H1 (cell line): ENCODE results near the gene SLC4A7. TPM values are rescaled to one million over a fixed set of nuclear protein-coding genes. Genes with fewer than 3 reads are reported as not detected.

Source experiments
- CTCF ChIA-PET: fragments of 300-600 bp; sonication (Branson Sonifier 250); formaldehyde crosslinking; loops from one replicate; lab custom pipeline; 2021; ENCODE audit not compliant: partially characterized antibody; lab: Charles Lee
- POLR2A ChIA-PET: fragments of 300-600 bp; sonication (Branson Sonifier 250); formaldehyde crosslinking; loops from one replicate; lab custom pipeline; 2021; ENCODE audit warnings: inconsistent platforms; ENCODE audit not compliant: partially characterized antibody; lab: Charles Lee
- DNase-seq, 2 experiments: peaks; one replicate each; pipeline versions ENCODE4 v3.0.0 to v3.0.0-alpha.2; 2010 to 2022; ENCODE audit warnings: low spot score in 2 of 2, low read depth in 1 of 2, mixed read lengths in 1 of 2
- FAIRE-seq: peaks from 2 replicates; lab custom pipeline; 2011; peaks lifted over from hg19 to GRCh38; lab: Jason Lieb, UNC
- H2AFZ ChIP-seq: 2 replicates; pipeline ENCODE4 v1.8.1; 2012; ENCODE audit warnings: low read length, inconsistent platforms
- H2AK5ac ChIP-seq: 2 replicates; pipeline ENCODE4 v1.6.1; 2013; ENCODE audit warnings: low read depth, low read length
- H2BK120ac ChIP-seq: replicated peaks from 2 replicates; pipeline ENCODE3; 2013; ENCODE audit warnings: low read depth, low read length, inconsistent platforms
- H2BK12ac ChIP-seq: 2 replicates; pipeline ENCODE4 v1.6.1; 2013; ENCODE audit warnings: low read depth, low read length
- H2BK15ac ChIP-seq: 2 replicates; pipeline ENCODE4 v1.6.1; 2013; ENCODE audit warnings: low read length
- H2BK20ac ChIP-seq: 2 replicates; pipeline ENCODE4 v1.6.1; 2013; ENCODE audit warnings: low read length
- H2BK5ac ChIP-seq: 2 replicates; pipeline ENCODE4 v1.6.1; 2013; ENCODE audit warnings: low read depth, low read length
- H3K14ac ChIP-seq: 2 replicates; pipeline ENCODE4 v1.6.1; 2013; ENCODE audit warnings: inconsistent platforms; ENCODE audit not compliant: insufficient read length
- H3K18ac ChIP-seq: 2 replicates; pipeline ENCODE4 v1.6.1; 2013; ENCODE audit warnings: low read length; ENCODE audit errors: extremely low read depth
- H3K23ac ChIP-seq: 2 replicates; pipeline ENCODE4 v1.6.1; 2013; ENCODE audit warnings: inconsistent platforms; ENCODE audit not compliant: insufficient read length
- H3K23me2 ChIP-seq: 2 replicates; pipeline ENCODE4 v1.6.1; 2013; ENCODE audit warnings: low read depth, low read length
- H3K27ac ChIP-seq: 2 replicates; pipeline ENCODE4 v1.6.1; 2011; ENCODE audit warnings: low read depth, low read length, inconsistent platforms
- H3K27me3 ChIP-seq, 4 experiments: replicated peaks in 1 of 4; 1 replicate in 1 of 4; 2 replicates in 3 of 4; pipeline versions ENCODE4 v1.6.1 to v1.8.1; 2011 to 2013; ENCODE audit warnings: low read length in 3 of 4, mild to moderate bottlenecking in 3 of 4, inconsistent platforms in 2 of 4, mixed read lengths in 2 of 4, moderate library complexity in 1 of 4; ENCODE audit not compliant: control insufficient read depth in 3 of 4, insufficient read depth in 3 of 4; ENCODE audit errors: extremely low read depth in 1 of 4
- H3K36me3 ChIP-seq, 4 experiments: 2 replicates each; pipeline versions ENCODE4 v1.6.1 to v1.8.1; 2011 to 2013; ENCODE audit warnings: mild to moderate bottlenecking in 4 of 4, low read length in 3 of 4, moderate library complexity in 2 of 4, control low read depth in 1 of 4, inconsistent platforms in 1 of 4; ENCODE audit not compliant: insufficient read depth in 4 of 4, control insufficient read depth in 2 of 4
- H3K4ac ChIP-seq: replicated peaks from 2 replicates; pipeline ENCODE3; 2013; ENCODE audit warnings: low read length, low read depth, mixed read lengths, inconsistent platforms; ENCODE audit not compliant: insufficient read length
- H3K4me1 ChIP-seq, 4 experiments: replicated peaks in 1 of 4; 1 replicate in 1 of 4; 2 replicates in 3 of 4; pipeline versions ENCODE4 v1.6.1 to v1.8.1; 2011 to 2013; ENCODE audit warnings: low read length in 3 of 4, inconsistent platforms in 2 of 4, mixed read lengths in 1 of 4; ENCODE audit not compliant: insufficient read depth in 4 of 4, control insufficient read depth in 3 of 4
- H3K4me2 ChIP-seq, 2 experiments: 2 replicates each; pipeline versions ENCODE4 v1.6.1 to v1.8.1; 2011 to 2013; ENCODE audit warnings: low read depth in 2 of 2, low read length in 2 of 2, control low read depth in 1 of 2, inconsistent platforms in 1 of 2, mild to moderate bottlenecking in 1 of 2; ENCODE audit not compliant: insufficient read depth in 1 of 2
- H3K4me3 ChIP-seq, 4 experiments: fragments of 200-600, 300-600 bp in 1 of 4; sonication (generic), shearing (Covaris generic), sonication (Bioruptor Twin) in 1 of 4; 2 replicates each; pipeline versions ENCODE4 v1.5.1 to v1.8.1; 2011 to 2016; ENCODE audit warnings: low read length in 4 of 4, low read depth in 3 of 4, control low read depth in 2 of 4, inconsistent platforms in 2 of 4, mild to moderate bottlenecking in 2 of 4, mixed read lengths in 1 of 4, moderate library complexity in 1 of 4; ENCODE audit not compliant: insufficient read depth in 2 of 4; ENCODE audit errors: extremely low read depth in 1 of 4
- H3K56ac ChIP-seq: replicated peaks from 2 replicates; pipeline ENCODE3; 2013; ENCODE audit warnings: low read depth, mild to moderate bottlenecking, mixed read lengths, low read length, inconsistent platforms; ENCODE audit not compliant: insufficient read length
- H3K79me1 ChIP-seq: 2 replicates; pipeline ENCODE4 v1.6.1; 2013; ENCODE audit warnings: low read depth, low read length, control low read depth
- H3K79me2 ChIP-seq, 2 experiments: 2 replicates each; pipeline versions ENCODE4 v1.6.1 to v1.8.1; 2012 to 2013; ENCODE audit warnings: low read length in 2 of 2, mild to moderate bottlenecking in 2 of 2, inconsistent platforms in 1 of 2; ENCODE audit not compliant: insufficient read depth in 2 of 2, control insufficient read depth in 1 of 2
- H3K9ac ChIP-seq, 4 experiments: replicated peaks in 1 of 4; 1 replicate in 1 of 4; 2 replicates in 3 of 4; pipeline versions ENCODE4 v1.6.1 to v1.8.1; 2011 to 2013; ENCODE audit warnings: low read depth in 3 of 4, low read length in 3 of 4, control low read depth in 2 of 4, mild to moderate bottlenecking in 2 of 4, moderate library complexity in 2 of 4, inconsistent platforms in 1 of 4; ENCODE audit errors: extremely low read depth in 1 of 4
- H3K9me3 ChIP-seq, 2 experiments: 2 replicates each; pipeline versions ENCODE4 v1.6.1 to v1.8.1; 2012 to 2013; ENCODE audit warnings: mild to moderate bottlenecking in 2 of 2, moderate library complexity in 2 of 2, control low read depth in 1 of 2, inconsistent platforms in 1 of 2, low read depth in 1 of 2, low read length in 1 of 2, mixed read lengths in 1 of 2; ENCODE audit not compliant: insufficient read depth in 2 of 2
- H4K20me1 ChIP-seq, 2 experiments: replicated peaks in 1 of 2; 2 replicates each; pipeline versions ENCODE3 to v1.8.1; 2011 to 2013; ENCODE audit warnings: inconsistent platforms in 2 of 2, low read length in 2 of 2, mild to moderate bottlenecking in 1 of 2; ENCODE audit not compliant: insufficient read depth in 2 of 2, control insufficient read depth in 1 of 2
- H4K5ac ChIP-seq: 2 replicates; pipeline ENCODE4 v1.6.1; 2013; ENCODE audit warnings: low read length, low read depth, mixed read lengths, inconsistent platforms; ENCODE audit not compliant: insufficient read length
- H4K8ac ChIP-seq: 2 replicates; pipeline ENCODE4 v1.8.0; 2013; ENCODE audit warnings: mild to moderate bottlenecking, moderate library complexity, low read length, inconsistent platforms; ENCODE audit not compliant: insufficient read depth; ENCODE audit errors: extremely low read depth
- H4K91ac ChIP-seq: replicated peaks from 2 replicates; pipeline ENCODE3; 2013; ENCODE audit warnings: low read length, mixed read lengths, inconsistent platforms; ENCODE audit not compliant: insufficient read length
- BCL11A ChIP-seq, 2 experiments: IDR thresholded peaks; one replicate each; pipeline ENCODE4 v1.6.1; 2011; ENCODE audit warnings: low read depth in 2 of 2, low read length in 2 of 2, mild to moderate bottlenecking in 2 of 2
- GTF2F1 ChIP-seq: IDR thresholded peaks from 2 replicates; pipeline ENCODE4 v1.6.1; 2012; ENCODE audit warnings: low read depth, low read length, improper control_type of control experiment, borderline replicate concordance
- POU5F1 ChIP-seq: IDR thresholded peaks from 2 replicates; pipeline ENCODE4 v1.6.1; 2011; ENCODE audit warnings: low read depth, mild to moderate bottlenecking, low read length, moderate library complexity
- RBBP5 ChIP-seq: IDR thresholded peaks from 2 replicates; pipeline ENCODE4 v1.7.1; 2012; ENCODE audit warnings: low read depth, mild to moderate bottlenecking, inconsistent platforms, low read length, moderate library complexity, borderline replicate concordance
- RNF2 ChIP-seq: fragments of 200-900, 300-1000 bp; sonication (generic); IDR thresholded peaks from 2 replicates; pipeline ENCODE4 v1.7.1; 2016; ENCODE audit warnings: borderline replicate concordance, low read depth, mild to moderate bottlenecking, antibody characterized with exemption, low read length; ENCODE audit not compliant: poor library complexity, severe bottlenecking; ENCODE audit errors: missing control alignments
- SUZ12 ChIP-seq: fragments of 200-600 bp; sonication (generic); IDR thresholded peaks from 2 replicates; pipeline ENCODE4 v1.6.1; 2012; ENCODE audit warnings: mild to moderate bottlenecking, inconsistent platforms, low read length, moderate library complexity, mixed read lengths
- WGBS, 2 experiments: shearing (Covaris generic) in 1 of 2; methylation state at CpG; one replicate each; pipeline versions ENCODE4 v1.1.6 to v1.1.7; 2013 to 2015; ENCODE audit warnings: low lambda C conversion rate in 2 of 2, mixed read lengths in 2 of 2, inconsistent platforms in 1 of 2, low coverage in 1 of 2, missing lambda C conversion rate in 1 of 2; ENCODE audit not compliant: insufficient replicate concordance in 2 of 2, insufficient coverage in 1 of 2, insufficient read length in 1 of 2; ENCODE audit errors: extremely low coverage in 1 of 2, missing lambda C conversion rate in 1 of 2; 5-methylcytosine and 5-hydroxymethylcytosine counted together
- polyA plus RNA-seq, 7 experiments: library from polyadenylated mRNA; depleted of rRNA in 3 of 7; stranded (reverse) in 5 of 7; unstranded in 2 of 7; fragments of >200 nt in 5 of 7; fragments of 200-250 nt in 2 of 7; gene quantifications; 1 replicate in 5 of 7; 2 replicates in 1 of 7; 4 replicates in 1 of 7; pipeline versions ENCODE4 v1.2.1 to v1.2.3, GENCODE V29; 2011 to 2013; ENCODE audit warnings: missing spikeins in 2 of 7, mixed read lengths in 2 of 7
- total RNA-seq: library from RNA; stranded (reverse); fragmentation: NEBNext Ultra II Directional; extraction: Animal tissue kit (Norgen Biotek cat#: 25700); gene quantifications from 2 replicates; pipeline ENCODE4 v1.2.1, GENCODE V29; 2021
- TF ChIP-seq, protein P1 (sequence below): IDR thresholded peaks from 2 replicates; pipeline ENCODE4 v1.6.1; 2012; ENCODE audit warnings: inconsistent platforms

SLC4A7 gene
- total and polyA plus RNA-seq, 2 of the 8 experiments (the other 6 are each of a cell fraction or from before 2014, with no cell fraction given), result 14.9 to 70.5 TPM

- FAIRE-seq (no peak), DNase-seq (no peak)
- Histone ChIP-seq H4K20me1 (no peaks in the 10 kb centered on the region), H3K23ac (no peak overlapping the region), H4K5ac (no peak overlapping the region), H3K9me3 (no peaks in the 10 kb centered on the region), H3K4me1 (peaks cover 0 to 4% (median 0%) of the 10 kb centered on the region in 4 experiments; a peak in 3 of 7 replicates), H2AK5ac (no peak overlapping the region), H3K9ac (no peak overlapping the region), H2BK12ac (no peak overlapping the region), H4K8ac (no peak overlapping the region), H3K56ac (no peak overlapping the region), H3K79me2 (no peaks in the 10 kb centered on the region), H3K18ac (no peak overlapping the region), H3K79me1 (no peaks in the 10 kb centered on the region), H3K14ac (no peak overlapping the region), H3K36me3 (no peaks in the 10 kb centered on the region), H3K27me3 (no peaks in the 10 kb centered on the region), H3K23me2 (no peaks in the 10 kb centered on the region), H3K4me2 (no peak overlapping the region), H3K27ac (no peak overlapping the region), H2BK5ac (no peak overlapping the region), H2BK120ac (no peak overlapping the region), H3K4ac (no peak overlapping the region), H2BK15ac (no peak overlapping the region), H2BK20ac (no peak overlapping the region), H4K91ac (no peak overlapping the region), H3K4me3 (no peak overlapping the region), H2AFZ (no peak overlapping the region)
- TF ChIP-seq RNF2, result no peak
- no peak for TF ChIP-seq GTF2F1
- no peak for TF ChIP-seq BCL11A (IDR thresholded peaks at IDR 0.05; ENCODE audit: low read depth in 2 of 2, low read length in 2 of 2)
- no peak for TF ChIP-seq POU5F1
- TF ChIP-seq SUZ12, result no peak
- TF ChIP-seq, protein P1, sequence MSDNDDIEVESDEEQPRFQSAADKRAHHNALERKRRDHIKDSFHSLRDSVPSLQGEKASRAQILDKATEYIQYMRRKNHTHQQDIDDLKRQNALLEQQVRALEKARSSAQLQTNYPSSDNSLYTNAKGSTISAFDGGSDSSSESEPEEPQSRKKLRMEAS, result no peak
- no peak for TF ChIP-seq RBBP5
- WGBS, 2 experiments, result 98% methylated on average over 2 of the region's 2 CpGs; no CpG with 5 or more reads in 1 of the 2 experiments
- POLR2A ChIA-PET, result interaction anchor here (1.3 to 2.4 kb wide), 2 partner anchors 9 to 11 kb away, joined by 3 to 8 read pairs; no protein-coding TSS in a partner anchor
- CTCF ChIA-PET, result interaction anchor here (0.5 to 0.9 kb wide), 2 partner anchors 10 to 140 kb away, joined by 3 read pairs; no protein-coding TSS in a partner anchor
Observed at GRCh38 chr3:27521872-27522265, 37.7 kb upstream of the SLC4A7 start.
